ENCODE data around the gene MYPOP. TPM values are rescaled to one million over a fixed set of nuclear protein-coding genes. Genes with fewer than 3 reads are reported as not detected.

The MYPOP gene
- total and polyA plus RNA-seq, 9 of the 15 experiments (the other 6 are each of a cell fraction or from before 2014, with no cell fraction given): 0.32 to 7.6 (median 1.6) TPM

- no peak for TF ChIP-seq ATF4 (CRISPR knock-in tag; IDR thresholded peaks at IDR 0.05)
- no peak for TF ChIP-seq NUFIP1 (IDR thresholded peaks at IDR 0.05; ENCODE audit: partially characterized antibody)
- no peak for TF ChIP-seq ZNF785 (CRISPR knock-in tag; IDR thresholded peaks at IDR 0.05)
- TF ChIP-seq, protein P1, sequence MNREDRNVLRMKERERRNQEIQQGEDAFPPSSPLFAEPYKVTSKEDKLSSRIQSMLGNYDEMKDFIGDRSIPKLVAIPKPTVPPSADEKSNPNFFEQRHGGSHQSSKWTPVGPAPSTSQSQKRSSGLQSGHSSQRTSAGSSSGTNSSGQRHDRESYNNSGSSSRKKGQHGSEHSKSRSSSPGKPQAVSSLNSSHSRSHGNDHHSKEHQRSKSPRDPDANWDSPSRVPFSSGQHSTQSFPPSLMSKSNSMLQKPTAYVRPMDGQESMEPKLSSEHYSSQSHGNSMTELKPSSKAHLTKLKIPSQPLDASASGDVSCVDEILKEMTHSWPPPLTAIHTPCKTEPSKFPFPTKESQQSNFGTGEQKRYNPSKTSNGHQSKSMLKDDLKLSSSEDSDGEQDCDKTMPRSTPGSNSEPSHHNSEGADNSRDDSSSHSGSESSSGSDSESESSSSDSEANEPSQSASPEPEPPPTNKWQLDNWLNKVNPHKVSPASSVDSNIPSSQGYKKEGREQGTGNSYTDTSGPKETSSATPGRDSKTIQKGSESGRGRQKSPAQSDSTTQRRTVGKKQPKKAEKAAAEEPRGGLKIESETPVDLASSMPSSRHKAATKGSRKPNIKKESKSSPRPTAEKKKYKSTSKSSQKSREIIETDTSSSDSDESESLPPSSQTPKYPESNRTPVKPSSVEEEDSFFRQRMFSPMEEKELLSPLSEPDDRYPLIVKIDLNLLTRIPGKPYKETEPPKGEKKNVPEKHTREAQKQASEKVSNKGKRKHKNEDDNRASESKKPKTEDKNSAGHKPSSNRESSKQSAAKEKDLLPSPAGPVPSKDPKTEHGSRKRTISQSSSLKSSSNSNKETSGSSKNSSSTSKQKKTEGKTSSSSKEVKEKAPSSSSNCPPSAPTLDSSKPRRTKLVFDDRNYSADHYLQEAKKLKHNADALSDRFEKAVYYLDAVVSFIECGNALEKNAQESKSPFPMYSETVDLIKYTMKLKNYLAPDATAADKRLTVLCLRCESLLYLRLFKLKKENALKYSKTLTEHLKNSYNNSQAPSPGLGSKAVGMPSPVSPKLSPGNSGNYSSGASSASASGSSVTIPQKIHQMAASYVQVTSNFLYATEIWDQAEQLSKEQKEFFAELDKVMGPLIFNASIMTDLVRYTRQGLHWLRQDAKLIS (CRISPR knock-in tag; IDR thresholded peaks at IDR 0.05): peak; percentile 55; the same call in 1 of the 2 replicates
- TF ChIP-seq, protein P2, sequence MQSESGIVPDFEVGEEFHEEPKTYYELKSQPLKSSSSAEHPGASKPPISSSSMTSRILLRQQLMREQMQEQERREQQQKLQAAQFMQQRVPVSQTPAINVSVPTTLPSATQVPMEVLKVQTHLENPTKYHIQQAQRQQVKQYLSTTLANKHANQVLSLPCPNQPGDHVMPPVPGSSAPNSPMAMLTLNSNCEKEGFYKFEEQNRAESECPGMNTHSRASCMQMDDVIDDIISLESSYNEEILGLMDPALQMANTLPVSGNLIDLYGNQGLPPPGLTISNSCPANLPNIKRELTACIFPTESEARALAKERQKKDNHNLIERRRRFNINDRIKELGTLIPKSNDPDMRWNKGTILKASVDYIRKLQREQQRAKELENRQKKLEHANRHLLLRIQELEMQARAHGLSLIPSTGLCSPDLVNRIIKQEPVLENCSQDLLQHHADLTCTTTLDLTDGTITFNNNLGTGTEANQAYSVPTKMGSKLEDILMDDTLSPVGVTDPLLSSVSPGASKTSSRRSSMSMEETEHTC (IDR thresholded peaks at IDR 0.05): no peak
- TF ChIP-seq ZNF583 (CRISPR knock-in tag; IDR thresholded peaks at IDR 0.05): no peak
- peak; percentile 67 for TF ChIP-seq KDM5B (IDR thresholded peaks at IDR 0.05; ENCODE audit: insufficient replicate concordance, low read depth, low read length)
- no peak for TF ChIP-seq ZNF324 (CRISPR knock-in tag; IDR thresholded peaks at IDR 0.05)
- no peak for TF ChIP-seq ATF3 (IDR thresholded peaks at IDR 0.05)
- 0 out of 2 replicates have a peak, but pooled peaks have one; percentile 55 for TF ChIP-seq ATF3 (CRISPR knock-in tag; conservative IDR thresholded peaks at IDR 0.05)
- TF ChIP-seq ZNF239 (CRISPR knock-in tag; IDR thresholded peaks at IDR 0.05): no peak
- TF ChIP-seq ZNF830 (CRISPR knock-in tag; IDR thresholded peaks at IDR 0.05): peak; percentile 16; the same call in 1 of the 2 replicates
- no peak for TF ChIP-seq WHSC1 (IDR thresholded peaks at IDR 0.05; ENCODE audit: low read length)
- TF ChIP-seq HMG20B (CRISPR knock-in tag; IDR thresholded peaks at IDR 0.05): no peak
- no peak for TF ChIP-seq EP300 (IDR thresholded peaks at IDR 0.05; ENCODE audit: low read length)
- TF ChIP-seq HMGXB4 (CRISPR knock-in tag; IDR thresholded peaks at IDR 0.05): no peak
- no peak for TF ChIP-seq PTRF (tag; IDR thresholded peaks at IDR 0.05)
- TF ChIP-seq MTA2 (IDR thresholded peaks at IDR 0.05; ENCODE audit: low read depth): no peak
- peak; percentile 27; the same call in 1 of the 2 replicates for TF ChIP-seq BHLHE40 (IDR thresholded peaks at IDR 0.05; ENCODE audit: low read length)
- TF ChIP-seq ZKSCAN8 (CRISPR knock-in tag; IDR thresholded peaks at IDR 0.05): no peak
- TF ChIP-seq ZNF507 (tag; conservative IDR thresholded peaks at IDR 0.05): no peak
These were observed 15.8 kb downstream of the MYPOP start (continued) for GRCh38 chr19:45886427-45887199.
